Measurements from ENCODE around the gene PPP1R16B.

- TF ChIP-seq CTCF (IDR thresholded peaks at IDR 0.05; ENCODE audit: low read depth, low read length, poor library complexity, severe bottlenecking) (no peak), EZH2phosphoT487 (IDR thresholded peaks at IDR 0.05; ENCODE audit: borderline replicate concordance, low read length) (no peak)
Measured at GRCh38 chr20:38931984-38932383, 126.5 kb downstream of the PPP1R16B start.
